ENCODE measurements around the gene PSMD1.
"Not testable (repeated sequence)": the region's sequence is repeated elsewhere in the genome, so short reads cannot be mapped to it uniquely, and the experiment has no call there.

The PSMD1 gene

DNA sequence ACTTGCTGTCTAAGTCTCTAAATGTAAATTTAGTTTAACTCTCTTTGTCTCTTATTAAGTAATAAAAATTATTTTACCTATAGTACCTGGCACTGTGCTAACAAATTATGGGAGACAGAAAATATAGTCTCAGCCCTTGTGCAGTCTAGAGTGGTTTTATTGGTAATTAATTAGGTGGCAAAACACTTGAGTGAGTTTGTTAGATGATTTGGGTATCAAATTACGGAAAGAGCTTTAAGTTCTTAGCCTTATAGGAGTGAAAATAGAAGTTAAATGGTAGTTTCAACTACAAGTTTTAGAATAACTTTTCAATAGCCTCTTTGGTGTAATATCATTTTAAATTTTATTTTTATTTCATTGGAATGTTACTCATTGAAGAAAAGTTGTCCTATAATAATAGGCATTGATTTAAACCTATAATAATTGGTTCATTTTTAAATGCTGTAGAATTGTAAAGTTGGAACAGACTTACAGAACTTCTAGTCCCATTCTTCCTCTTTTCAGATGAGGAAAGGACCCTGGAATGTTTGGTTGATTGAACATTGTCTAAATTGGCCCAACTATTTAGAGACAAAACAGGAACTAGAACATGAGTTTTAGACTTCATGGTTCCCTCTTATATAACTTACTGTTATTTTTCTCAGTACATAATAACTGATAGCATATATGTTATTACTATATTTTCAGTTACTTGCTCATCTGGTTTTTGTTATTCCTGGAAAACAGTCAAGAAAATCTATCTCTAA lies 78.4 kb downstream of the PSMD1 start:
- Histone ChIP-seq H3K4me1 (ENCODE audit: control insufficient read depth in 1 of 2, insufficient read depth in 2 of 2, low read length in 2 of 2) (no peaks in the 10 kb centered on the region), H3K27ac (ENCODE audit: low read length) (no peak overlapping the region)

DNA sequence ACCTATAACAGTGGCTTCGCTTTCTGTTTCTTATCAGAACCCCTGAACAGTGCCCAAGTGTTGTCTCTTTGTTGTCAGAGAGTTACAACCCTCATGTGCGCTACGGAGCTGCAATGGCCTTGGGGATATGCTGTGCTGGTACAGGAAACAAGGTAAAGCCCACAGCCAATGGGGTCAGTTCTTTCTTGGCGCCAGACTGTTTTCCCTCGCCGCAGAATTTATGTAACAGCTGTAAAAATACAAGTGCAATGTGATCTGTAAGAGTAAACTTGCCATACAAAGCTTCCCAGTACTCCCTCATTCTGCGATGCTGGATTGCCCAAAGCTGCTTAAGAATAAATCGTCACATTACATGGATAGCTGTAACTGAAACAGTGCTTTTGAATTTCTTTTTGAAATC lies 82.0 kb downstream of the PSMD1 start:
- no peak overlapping the region for H3K27ac ChIP-seq (ENCODE audit: low read length)
- H3K27me3 ChIP-seq (ENCODE audit: low read depth, low read length) = no peaks in the 10 kb centered on the region
- peaks cover 0 to 3% of the 10 kb centered on the region in 2 donors for H3K36me3 ChIP-seq (ENCODE audit: control insufficient read depth in 1 of 2, insufficient read depth in 2 of 2, low read length in 2 of 2)
- no peaks in the 10 kb centered on the region for H3K9me3 ChIP-seq (ENCODE audit: control insufficient read depth in 1 of 2, low read length in 2 of 2)
- H3K4me1 ChIP-seq (ENCODE audit: control insufficient read depth in 1 of 2, insufficient read depth in 2 of 2, low read length in 2 of 2) = no peaks in the 10 kb centered on the region
- H3K4me3 ChIP-seq (ENCODE audit: low read depth in 1 of 2, low read length in 2 of 2) = no peak overlapping the region

More for the DNA sequence above, 78.4 kb downstream of the PSMD1 start:
- H3K36me3 ChIP-seq (ENCODE audit: control insufficient read depth in 1 of 2, insufficient read depth in 2 of 2, low read length in 2 of 2) = peaks cover 0 to 3% of the 10 kb centered on the region in 2 donors
- no peak overlapping the region for H3K4me3 ChIP-seq (ENCODE audit: low read depth in 1 of 2, low read length in 2 of 2)
- H3K9me3 ChIP-seq (ENCODE audit: control insufficient read depth in 1 of 2, low read length in 2 of 2) = no peaks in the 10 kb centered on the region
- no peaks in the 10 kb centered on the region for H3K27me3 ChIP-seq (ENCODE audit: low read depth, low read length)

DNA sequence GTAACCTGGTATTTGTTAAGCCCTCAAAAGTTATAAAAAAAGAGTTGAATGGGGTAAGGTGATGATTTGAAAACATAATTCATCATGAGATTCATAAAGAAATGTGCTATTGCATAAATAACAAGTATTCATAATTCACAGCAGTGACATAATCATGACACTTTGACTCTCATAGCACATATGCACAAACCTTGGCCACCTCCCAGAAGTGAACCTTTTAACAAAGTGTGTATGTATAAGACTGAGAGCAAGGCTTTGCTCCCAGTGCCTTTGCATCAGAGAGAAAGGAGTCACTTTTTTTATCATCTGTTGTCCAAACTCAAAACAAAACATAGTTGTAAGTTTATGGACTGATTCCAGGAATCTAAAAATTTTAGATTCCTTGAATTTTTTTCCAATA lies 83.1 kb downstream of the PSMD1 start:
- no peak overlapping the region for H3K27ac ChIP-seq (ENCODE audit: low read length)
- no peaks in the 10 kb centered on the region for H3K9me3 ChIP-seq (ENCODE audit: control insufficient read depth in 1 of 2, low read length in 2 of 2)
- peaks cover 0 to 3% of the 10 kb centered on the region in 2 donors for H3K36me3 ChIP-seq (ENCODE audit: control insufficient read depth in 1 of 2, insufficient read depth in 2 of 2, low read length in 2 of 2)
- H3K4me1 ChIP-seq (ENCODE audit: control insufficient read depth in 1 of 2, insufficient read depth in 2 of 2, low read length in 2 of 2) = no peaks in the 10 kb centered on the region
- no peaks in the 10 kb centered on the region for H3K27me3 ChIP-seq (ENCODE audit: low read depth, low read length)
- no peak overlapping the region for H3K4me3 ChIP-seq (ENCODE audit: low read depth in 1 of 2, low read length in 2 of 2)

DNA sequence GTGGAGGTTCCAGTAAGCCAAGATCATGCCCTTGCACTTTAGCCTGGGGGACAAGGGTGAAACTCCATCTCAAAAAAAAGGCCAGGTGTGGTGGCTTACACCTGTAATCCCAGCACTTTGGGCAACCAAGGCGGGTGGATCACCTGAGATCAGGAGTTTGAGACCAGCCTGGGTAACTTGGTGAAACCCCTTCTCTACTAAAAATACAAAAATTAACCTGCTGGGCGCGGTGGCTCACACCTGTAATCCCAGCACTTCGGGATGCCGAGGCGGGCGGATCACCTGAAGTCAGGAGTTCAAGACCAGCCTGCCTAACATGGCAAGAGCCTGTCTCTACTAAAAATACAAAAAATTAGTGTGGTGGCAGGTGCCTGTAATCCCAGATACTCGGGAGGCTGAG lies 84.1 kb downstream of the PSMD1 start:
- not testable (repeated sequence) for H3K4me1 ChIP-seq (ENCODE audit: control insufficient read depth in 1 of 2, insufficient read depth in 2 of 2, low read length in 2 of 2); H3K27me3 ChIP-seq (ENCODE audit: low read depth, low read length); H3K4me3 ChIP-seq (ENCODE audit: low read depth in 1 of 2, low read length in 2 of 2); H3K9me3 ChIP-seq (ENCODE audit: control insufficient read depth in 1 of 2, low read length in 2 of 2); H3K36me3 ChIP-seq (ENCODE audit: control insufficient read depth in 1 of 2, insufficient read depth in 2 of 2, low read length in 2 of 2); H3K27ac ChIP-seq (ENCODE audit: low read length)

DNA sequence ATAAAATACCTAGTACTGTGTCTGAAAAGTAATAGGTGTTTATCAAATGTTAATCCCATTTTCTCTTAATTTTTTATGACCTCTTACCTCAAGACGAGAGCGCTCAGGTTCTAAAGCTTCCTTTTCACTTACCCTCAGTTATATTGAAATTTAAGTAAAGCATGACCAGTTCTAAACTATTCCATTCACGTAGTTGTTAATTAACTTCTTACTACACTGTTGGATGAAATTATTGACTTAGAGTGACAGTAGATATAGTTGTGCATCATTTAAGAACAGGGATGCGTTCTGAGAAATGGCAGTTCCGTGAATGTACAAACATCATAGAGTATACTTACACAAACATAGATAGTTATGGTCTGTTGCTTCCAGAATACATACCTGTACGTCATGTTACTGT lies 88.2 kb downstream of the PSMD1 start:
- no peak overlapping the region for H3K27ac ChIP-seq (ENCODE audit: low read length)
- no peak overlapping the region for H3K4me3 ChIP-seq (ENCODE audit: low read depth in 1 of 2, low read length in 2 of 2)
- H3K4me1 ChIP-seq (ENCODE audit: control insufficient read depth in 1 of 2, insufficient read depth in 2 of 2, low read length in 2 of 2) = no peaks in the 10 kb centered on the region
- no peaks in the 10 kb centered on the region for H3K27me3 ChIP-seq (ENCODE audit: low read depth, low read length)
- peaks cover 10 to 19% of the 10 kb centered on the region in 2 donors for H3K36me3 ChIP-seq (ENCODE audit: control insufficient read depth in 1 of 2, insufficient read depth in 2 of 2, low read length in 2 of 2)
- H3K9me3 ChIP-seq (ENCODE audit: control insufficient read depth in 1 of 2, low read length in 2 of 2) = no peaks in the 10 kb centered on the region

DNA sequence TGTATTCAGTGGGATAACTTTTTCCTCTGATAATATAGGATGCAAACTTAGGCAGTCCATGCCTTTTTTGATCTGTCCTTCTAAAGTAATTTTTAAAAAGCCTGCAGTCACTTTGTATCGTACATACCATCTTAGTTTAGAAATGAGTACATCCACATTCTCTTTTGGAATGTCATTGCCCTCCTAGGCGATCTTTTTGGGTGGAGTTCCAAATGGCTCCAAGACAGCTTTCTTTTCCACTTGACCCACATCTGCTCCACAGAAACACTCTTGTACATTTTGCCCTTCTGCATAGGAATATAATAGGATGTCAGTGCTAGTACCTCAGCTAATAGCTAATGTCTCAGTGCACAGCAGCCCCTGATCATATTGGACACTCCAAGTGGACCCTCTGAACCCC lies 90.0 kb downstream of the PSMD1 start:
- Histone ChIP-seq H3K27ac (ENCODE audit: low read length) (no peak overlapping the region), H3K4me1 (ENCODE audit: control insufficient read depth in 1 of 2, insufficient read depth in 2 of 2, low read length in 2 of 2) (no peaks in the 10 kb centered on the region), H3K9me3 (ENCODE audit: control insufficient read depth in 1 of 2, low read length in 2 of 2) (no peaks in the 10 kb centered on the region), H3K27me3 (ENCODE audit: low read depth, low read length) (no peaks in the 10 kb centered on the region), H3K4me3 (ENCODE audit: low read depth in 1 of 2, low read length in 2 of 2) (no peak overlapping the region), H3K36me3 (ENCODE audit: control insufficient read depth in 1 of 2, insufficient read depth in 2 of 2, low read length in 2 of 2) (peaks cover 10 to 23% of the 10 kb centered on the region in 2 donors)

DNA sequence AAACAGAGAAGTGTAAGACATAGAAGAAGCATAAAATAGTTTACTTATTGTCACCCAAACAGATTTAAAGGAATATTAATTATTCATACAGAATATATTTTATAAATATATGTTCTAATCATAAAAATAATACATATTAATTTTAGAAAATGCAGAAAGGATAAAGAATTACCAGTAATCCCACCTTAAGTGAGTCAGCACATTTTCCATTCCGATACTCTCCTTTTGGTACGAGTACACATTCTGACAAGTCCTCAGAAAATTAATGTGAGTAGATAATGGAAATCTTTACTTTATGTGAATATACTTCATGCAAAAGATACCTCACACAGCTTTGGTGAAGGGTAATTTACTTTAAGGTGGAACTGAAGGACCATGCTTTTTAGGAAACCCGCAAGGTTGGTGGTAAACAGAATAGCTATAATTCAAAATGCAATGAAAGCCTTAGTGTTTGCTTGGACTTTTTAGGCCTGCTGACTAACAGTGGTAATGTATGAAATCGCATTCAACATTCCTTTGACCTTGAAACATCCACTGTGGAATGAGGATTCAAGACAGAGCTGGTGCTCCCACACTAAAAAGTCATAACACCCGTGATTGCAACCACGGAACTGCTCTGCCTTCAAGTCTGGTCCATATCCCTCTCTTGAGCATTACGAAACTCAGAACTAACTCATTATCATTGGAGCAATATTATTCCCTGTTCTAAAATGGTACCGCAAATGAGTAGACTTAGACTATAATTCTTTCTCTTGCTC lies 96.3 kb downstream of the PSMD1 start:
- Histone ChIP-seq H3K4me1 (ENCODE audit: control insufficient read depth in 1 of 2, insufficient read depth in 2 of 2, low read length in 2 of 2) (no peaks in the 10 kb centered on the region), H3K27me3 (ENCODE audit: low read depth, low read length) (no peaks in the 10 kb centered on the region), H3K27ac (ENCODE audit: low read length) (no peak overlapping the region), H3K4me3 (ENCODE audit: low read depth in 1 of 2, low read length in 2 of 2) (no peak overlapping the region), H3K9me3 (ENCODE audit: control insufficient read depth in 1 of 2, low read length in 2 of 2) (no peaks in the 10 kb centered on the region), H3K36me3 (ENCODE audit: control insufficient read depth in 1 of 2, insufficient read depth in 2 of 2, low read length in 2 of 2) (peaks cover 20 to 27% of the 10 kb centered on the region in 2 donors)

DNA sequence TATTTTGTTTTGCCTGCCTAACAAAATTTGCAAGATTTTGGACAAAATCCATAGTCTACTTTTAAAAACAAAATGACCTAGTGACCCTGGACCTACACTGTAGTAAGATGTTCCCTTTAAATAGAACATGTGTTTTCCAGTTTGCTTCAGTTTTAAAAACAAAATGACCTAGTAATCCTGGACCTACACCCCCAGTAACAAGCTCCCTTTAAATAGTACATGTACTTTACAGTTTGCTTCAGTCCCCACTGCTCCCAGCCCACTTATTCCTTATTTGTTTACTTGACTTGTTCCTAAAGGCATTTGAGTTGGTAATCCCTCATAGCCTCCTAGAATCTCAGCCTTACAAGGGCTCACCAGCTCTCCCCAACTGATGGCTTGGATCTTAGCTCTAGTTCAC lies 102.6 kb downstream of the PSMD1 start:
- H3K27ac ChIP-seq (ENCODE audit: low read length) = no peak overlapping the region

DNA sequence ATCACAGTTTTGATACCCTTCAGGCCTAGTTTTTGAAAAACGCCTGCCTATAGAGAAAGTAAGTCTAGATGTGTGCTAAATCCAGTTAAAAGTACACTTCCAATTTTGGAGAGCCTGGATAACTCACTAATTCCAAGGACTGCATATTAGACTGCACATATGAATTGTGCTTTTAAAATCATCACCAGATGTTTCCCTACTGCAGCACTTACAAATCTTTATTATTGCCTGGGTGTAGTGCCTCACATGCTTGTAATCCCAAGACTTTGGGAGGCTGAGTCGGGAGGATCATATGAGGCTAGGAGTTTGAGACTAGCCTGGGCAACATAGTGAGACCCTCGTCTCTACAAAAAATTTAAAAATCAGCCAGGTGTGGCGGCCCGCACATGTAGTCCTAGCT lies 104.0 kb downstream of the PSMD1 start:
- Histone ChIP-seq H3K27ac (ENCODE audit: low read length) (peak overlapping the region; percentile 32), H3K9me3 (ENCODE audit: control insufficient read depth in 1 of 2, low read length in 2 of 2) (no peaks in the 10 kb centered on the region), H3K36me3 (ENCODE audit: control insufficient read depth in 1 of 2, insufficient read depth in 2 of 2, low read length in 2 of 2) (peaks cover 12 to 25% of the 10 kb centered on the region in 2 donors), H3K4me1 (ENCODE audit: control insufficient read depth in 1 of 2, insufficient read depth in 2 of 2, low read length in 2 of 2) (peaks cover 9 to 11% of the 10 kb centered on the region in 2 donors), H3K4me3 (ENCODE audit: low read depth in 1 of 2, low read length in 2 of 2) (no peak overlapping the region), H3K27me3 (ENCODE audit: low read depth, low read length) (no peaks in the 10 kb centered on the region)

More for the DNA sequence above, 102.6 kb downstream of the PSMD1 start:
- no peak overlapping the region for H3K4me3 ChIP-seq (ENCODE audit: low read depth in 1 of 2, low read length in 2 of 2)
- H3K36me3 ChIP-seq (ENCODE audit: control insufficient read depth in 1 of 2, insufficient read depth in 2 of 2, low read length in 2 of 2) = peaks cover 8 to 32% of the 10 kb centered on the region in 2 donors
- no peaks in the 10 kb centered on the region for H3K27me3 ChIP-seq (ENCODE audit: low read depth, low read length)
- peaks cover 9 to 11% of the 10 kb centered on the region in 2 donors for H3K4me1 ChIP-seq (ENCODE audit: control insufficient read depth in 1 of 2, insufficient read depth in 2 of 2, low read length in 2 of 2)
- no peaks in the 10 kb centered on the region for H3K9me3 ChIP-seq (ENCODE audit: control insufficient read depth in 1 of 2, low read length in 2 of 2)

DNA sequence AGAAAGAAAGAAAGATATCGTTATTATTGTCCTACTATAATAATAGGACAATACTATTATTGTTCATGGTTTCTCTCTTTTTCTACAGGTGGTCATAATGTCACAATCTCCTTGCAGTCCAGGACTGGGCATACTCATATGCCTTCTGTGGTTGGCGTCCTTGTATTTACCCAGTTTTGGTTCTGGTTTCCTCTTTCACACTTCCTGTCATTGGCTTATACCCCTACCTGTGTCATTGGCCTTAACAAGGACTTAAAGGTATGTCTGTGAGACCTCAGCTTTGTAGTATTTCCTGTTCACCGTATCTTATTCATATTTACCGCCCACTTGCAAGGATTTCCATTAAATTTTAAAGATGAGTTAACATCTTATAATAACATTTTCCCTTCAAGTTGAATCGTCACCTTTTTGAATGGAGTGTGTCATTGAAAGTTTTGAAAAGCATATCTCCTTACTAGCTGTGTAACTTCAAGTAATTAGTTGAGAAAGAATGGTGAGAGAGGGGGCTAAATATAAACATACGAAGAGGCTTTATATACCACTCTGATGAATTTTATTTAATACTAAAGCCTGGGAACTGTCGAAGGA lies 104.7 kb downstream of the PSMD1 start:
- H3K4me1 ChIP-seq (ENCODE audit: control insufficient read depth in 1 of 2, insufficient read depth in 2 of 2, low read length in 2 of 2) = peaks cover 9 to 11% of the 10 kb centered on the region in 2 donors
- peak overlapping the region; percentile 85 for H3K27ac ChIP-seq (ENCODE audit: low read length)
- no peak overlapping the region for H3K4me3 ChIP-seq (ENCODE audit: low read depth in 1 of 2, low read length in 2 of 2)
- H3K36me3 ChIP-seq (ENCODE audit: control insufficient read depth in 1 of 2, insufficient read depth in 2 of 2, low read length in 2 of 2) = peaks cover 18 to 32% of the 10 kb centered on the region in 2 donors
- H3K9me3 ChIP-seq (ENCODE audit: control insufficient read depth in 1 of 2, low read length in 2 of 2) = no peaks in the 10 kb centered on the region
- H3K27me3 ChIP-seq (ENCODE audit: low read depth, low read length) = no peaks in the 10 kb centered on the region

DNA sequence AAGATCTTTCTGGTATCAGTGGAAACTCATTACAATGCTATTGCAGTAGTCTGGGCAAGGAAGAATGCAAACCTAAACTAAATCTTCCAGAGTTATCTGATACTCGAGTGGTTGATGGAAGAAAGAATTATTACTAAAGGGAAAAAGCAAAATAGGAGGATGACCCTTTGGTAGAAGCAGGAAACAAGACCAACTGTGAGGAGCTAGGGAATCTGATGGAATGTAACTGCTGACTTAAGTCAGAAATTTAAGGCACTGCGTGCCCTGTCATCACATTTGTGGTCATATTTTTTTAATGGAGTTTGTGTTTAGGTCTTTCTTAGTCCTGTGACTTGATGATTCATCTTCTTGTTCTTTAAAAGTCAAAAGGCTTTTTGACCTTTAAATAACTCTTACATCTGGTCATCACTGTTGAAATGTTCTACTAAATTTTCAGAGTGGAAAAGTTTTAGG lies 105.2 kb downstream of the PSMD1 start:
- no peaks in the 10 kb centered on the region for H3K9me3 ChIP-seq (ENCODE audit: control insufficient read depth in 1 of 2, low read length in 2 of 2)
- H3K27me3 ChIP-seq (ENCODE audit: low read depth, low read length) = no peaks in the 10 kb centered on the region
- peaks cover 9 to 11% of the 10 kb centered on the region in 2 donors for H3K4me1 ChIP-seq (ENCODE audit: control insufficient read depth in 1 of 2, insufficient read depth in 2 of 2, low read length in 2 of 2)
- H3K27ac ChIP-seq (ENCODE audit: low read length) = peak overlapping the region; percentile 85
- peaks cover 23 to 35% of the 10 kb centered on the region in 2 donors for H3K36me3 ChIP-seq (ENCODE audit: control insufficient read depth in 1 of 2, insufficient read depth in 2 of 2, low read length in 2 of 2)
- H3K4me3 ChIP-seq (ENCODE audit: low read depth in 1 of 2, low read length in 2 of 2) = no peak overlapping the region

All from muscle layer of duodenum (tissue), 2 donors.